GM23338 (cell line): ENCODE results near the gene GJB3. TPM values are rescaled to one million over a fixed set of nuclear protein-coding genes. Genes with fewer than 3 reads are reported as not detected.

Experiments
- EZH2 ChIP-seq: fragments of 200-600 bp; sonication (generic); IDR thresholded peaks from one replicate; pipeline ENCODE4 v1.8.0; 2017; ENCODE audit warnings: antibody characterized with exemption, mild to moderate bottlenecking, low read depth; ENCODE audit not compliant: unreplicated experiment
- JUNB ChIP-seq: IDR thresholded peaks from one replicate; pipeline ENCODE4 v1.6.1; 2016; ENCODE audit warnings: antibody characterized with exemption; ENCODE audit not compliant: unreplicated experiment
- POLR2AphosphoS5 ChIP-seq: IDR thresholded peaks from 2 replicates; pipeline ENCODE4 v1.6.1; 2016; ENCODE audit warnings: antibody characterized with exemption, low read depth
- ZNF114 ChIP-seq: fragments of 250-450 bp; sonication (Bioruptor Pico); IDR thresholded peaks from 2 replicates; pipeline ENCODE4 v1.5.0; 2020; ENCODE audit warnings: mild to moderate bottlenecking, moderate library complexity
- ZNF462 ChIP-seq: fragments of 250-450 bp; sonication (Bioruptor Pico); IDR thresholded peaks from 2 replicates; pipeline ENCODE4 v1.5.0; 2020; ENCODE audit warnings: mild to moderate bottlenecking, moderate library complexity
- polyA plus RNA-seq: library from polyadenylated mRNA; unstranded; fragments of >200 nt; fragmentation: Nextera tagmentation; extraction: Ambion mirVana; gene quantifications from 2 replicates; pipeline ENCODE4 v1.2.1, GENCODE V29; 2016
- total RNA-seq: library from RNA; depleted of rRNA; stranded (reverse); fragments of >200 nt; shearing (Covaris generic); gene quantifications from 2 replicates; pipeline ENCODE4 v1.2.3, GENCODE V29; 2014
- TF ChIP-seq, protein P1 (sequence below): IDR thresholded peaks from 2 replicates; pipeline ENCODE4 v1.6.1; 2016; ENCODE audit warnings: antibody characterized with exemption
- TF ChIP-seq, protein P2 (sequence below), 2 experiments: fragments of 200-600 bp in 1 of 2; sonication (generic) in 1 of 2; conservative IDR thresholded peaks; 2 replicates each; pipeline versions ENCODE4 v1.5.1 to v1.6.1; 2016 to 2017; ENCODE audit warnings: antibody characterized with exemption in 2 of 2, low read depth in 2 of 2, mild to moderate bottlenecking in 2 of 2, moderate library complexity in 1 of 2

GJB3 gene
- total and polyA plus RNA-seq, 2 experiments from 2014 or later, result 0.26 to 0.31 TPM

GRCh38 chr1:34761176-34761761, 19.7 kb upstream of the GJB3 start (continued):
- TF ChIP-seq ZNF462 (CRISPR knock-in tag), result no peak
- TF ChIP-seq JUNB, result no peak
- TF ChIP-seq, protein P1, sequence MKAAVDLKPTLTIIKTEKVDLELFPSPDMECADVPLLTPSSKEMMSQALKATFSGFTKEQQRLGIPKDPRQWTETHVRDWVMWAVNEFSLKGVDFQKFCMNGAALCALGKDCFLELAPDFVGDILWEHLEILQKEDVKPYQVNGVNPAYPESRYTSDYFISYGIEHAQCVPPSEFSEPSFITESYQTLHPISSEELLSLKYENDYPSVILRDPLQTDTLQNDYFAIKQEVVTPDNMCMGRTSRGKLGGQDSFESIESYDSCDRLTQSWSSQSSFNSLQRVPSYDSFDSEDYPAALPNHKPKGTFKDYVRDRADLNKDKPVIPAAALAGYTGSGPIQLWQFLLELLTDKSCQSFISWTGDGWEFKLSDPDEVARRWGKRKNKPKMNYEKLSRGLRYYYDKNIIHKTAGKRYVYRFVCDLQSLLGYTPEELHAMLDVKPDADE, result no peak
- no peak for TF ChIP-seq POLR2AphosphoS5
- TF ChIP-seq, protein P2, sequence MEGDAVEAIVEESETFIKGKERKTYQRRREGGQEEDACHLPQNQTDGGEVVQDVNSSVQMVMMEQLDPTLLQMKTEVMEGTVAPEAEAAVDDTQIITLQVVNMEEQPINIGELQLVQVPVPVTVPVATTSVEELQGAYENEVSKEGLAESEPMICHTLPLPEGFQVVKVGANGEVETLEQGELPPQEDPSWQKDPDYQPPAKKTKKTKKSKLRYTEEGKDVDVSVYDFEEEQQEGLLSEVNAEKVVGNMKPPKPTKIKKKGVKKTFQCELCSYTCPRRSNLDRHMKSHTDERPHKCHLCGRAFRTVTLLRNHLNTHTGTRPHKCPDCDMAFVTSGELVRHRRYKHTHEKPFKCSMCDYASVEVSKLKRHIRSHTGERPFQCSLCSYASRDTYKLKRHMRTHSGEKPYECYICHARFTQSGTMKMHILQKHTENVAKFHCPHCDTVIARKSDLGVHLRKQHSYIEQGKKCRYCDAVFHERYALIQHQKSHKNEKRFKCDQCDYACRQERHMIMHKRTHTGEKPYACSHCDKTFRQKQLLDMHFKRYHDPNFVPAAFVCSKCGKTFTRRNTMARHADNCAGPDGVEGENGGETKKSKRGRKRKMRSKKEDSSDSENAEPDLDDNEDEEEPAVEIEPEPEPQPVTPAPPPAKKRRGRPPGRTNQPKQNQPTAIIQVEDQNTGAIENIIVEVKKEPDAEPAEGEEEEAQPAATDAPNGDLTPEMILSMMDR (conservative IDR thresholded peaks at IDR 0.05; ENCODE audit: low read depth in 2 of 2), result no peak
- no peak for TF ChIP-seq EZH2
- TF ChIP-seq ZNF114 (CRISPR knock-in tag), result no peak
